Mucosa of descending colon (tissue), 3 donors: Measurements from ENCODE around the gene DDX51. TPM values are rescaled to one million over a fixed set of nuclear protein-coding genes. Genes with fewer than 3 reads are reported as not detected.

Experiments used
- ATAC-seq: fragments of 200-7000 bp; cut with Tn5 transposase; one replicate; pipeline ENCODE4 v1.9.1; 2020; ENCODE audit warnings: mild to moderate bottlenecking, moderate library complexity
- DNase-seq, 3 donors: peaks; one replicate each; pipeline ENCODE4 v3.0.0-alpha.2; 2020
- H3K36me3 ChIP-seq: fragments of 200-600 bp; one replicate; pipeline ENCODE4 v1.8.0; 2021; ENCODE audit warnings: low read depth, mild to moderate bottlenecking
- H3K4me1 ChIP-seq: fragments of 200-600 bp; one replicate; pipeline ENCODE4 v1.8.0; 2021; ENCODE audit warnings: low read depth, mild to moderate bottlenecking
- H3K4me3 ChIP-seq: fragments of 200-600 bp; one replicate; pipeline ENCODE4 v1.8.0; 2021; ENCODE audit warnings: mild to moderate bottlenecking
- H3K9me3 ChIP-seq: fragments of 200-600 bp; one replicate; pipeline ENCODE4 v1.8.0; 2021; ENCODE audit warnings: mild to moderate bottlenecking
- intact Hi-C, 2 donors: fragments of 100-400 bp; cut with DNase I in 1 of 2; cut with micrococcal nuclease in 1 of 2; formaldehyde crosslinking; loops; one replicate each; pipeline versions ENCODE4 v1.11.0 to v1.11.1; 2022; cut with DNase I, micrococcal nuclease
- total RNA-seq, 3 donors: library from RNA; stranded (reverse); fragmentation: NEBNext Ultra II Directional in 2 of 3; extraction: Animal tissue kit (Norgen Biotek cat#: 25700) in 2 of 3; gene quantifications; one replicate each; pipeline versions ENCODE4 v1.2.1 to v1.2.4, GENCODE V29; 2021 to 2023
- TF ChIP-seq, protein P1 (sequence below): fragments of 200-600 bp; IDR thresholded peaks from one replicate; pipeline ENCODE4 v1.8.0; 2022; ENCODE audit warnings: antibody characterized with exemption, mild to moderate bottlenecking
- donor health status: DM: no; HTN: no; CAD: no; lungs with moderate emphysema.
- donor health status: DM: no; HTN: no; CAD: no.
- donor health status: DM: no; HTN: yes; CAD: no.

The DDX51 gene
- total RNA-seq, 3 donors from 2014 or later = 14.2 to 18.7 (median 15.6) TPM

DNA sequence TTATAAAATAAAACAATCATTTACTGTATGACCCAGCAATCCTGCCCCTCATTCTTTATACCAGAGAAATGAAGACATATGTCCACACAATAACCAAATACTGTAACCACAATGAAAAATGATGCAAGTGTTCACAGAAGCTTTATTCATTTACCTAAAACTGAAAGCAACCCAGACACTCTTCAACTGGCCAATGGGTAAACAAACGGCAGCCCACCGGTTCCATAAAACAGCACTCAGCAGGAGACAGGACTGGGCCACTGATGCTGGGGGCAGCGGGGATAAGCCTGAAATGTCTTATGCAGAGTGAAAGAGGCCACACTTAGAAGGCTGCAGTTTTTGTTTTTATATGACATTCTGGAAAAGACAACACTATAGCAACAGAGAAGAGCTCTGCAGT, 15.1 kb downstream of the DDX51 start:
- peak in 1 of 3 donors; percentile 6 for DNase-seq
- H3K9me3 ChIP-seq = no peaks in the 10 kb centered on the region
- no peak for ATAC-seq
- no peaks in the 10 kb centered on the region for H3K4me1 ChIP-seq
- intact Hi-C loops = no loop called here
- H3K36me3 ChIP-seq = no peaks in the 10 kb centered on the region
- H3K4me3 ChIP-seq = no peak overlapping the region
- TF ChIP-seq, protein P1, sequence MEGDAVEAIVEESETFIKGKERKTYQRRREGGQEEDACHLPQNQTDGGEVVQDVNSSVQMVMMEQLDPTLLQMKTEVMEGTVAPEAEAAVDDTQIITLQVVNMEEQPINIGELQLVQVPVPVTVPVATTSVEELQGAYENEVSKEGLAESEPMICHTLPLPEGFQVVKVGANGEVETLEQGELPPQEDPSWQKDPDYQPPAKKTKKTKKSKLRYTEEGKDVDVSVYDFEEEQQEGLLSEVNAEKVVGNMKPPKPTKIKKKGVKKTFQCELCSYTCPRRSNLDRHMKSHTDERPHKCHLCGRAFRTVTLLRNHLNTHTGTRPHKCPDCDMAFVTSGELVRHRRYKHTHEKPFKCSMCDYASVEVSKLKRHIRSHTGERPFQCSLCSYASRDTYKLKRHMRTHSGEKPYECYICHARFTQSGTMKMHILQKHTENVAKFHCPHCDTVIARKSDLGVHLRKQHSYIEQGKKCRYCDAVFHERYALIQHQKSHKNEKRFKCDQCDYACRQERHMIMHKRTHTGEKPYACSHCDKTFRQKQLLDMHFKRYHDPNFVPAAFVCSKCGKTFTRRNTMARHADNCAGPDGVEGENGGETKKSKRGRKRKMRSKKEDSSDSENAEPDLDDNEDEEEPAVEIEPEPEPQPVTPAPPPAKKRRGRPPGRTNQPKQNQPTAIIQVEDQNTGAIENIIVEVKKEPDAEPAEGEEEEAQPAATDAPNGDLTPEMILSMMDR = no peak

DNA sequence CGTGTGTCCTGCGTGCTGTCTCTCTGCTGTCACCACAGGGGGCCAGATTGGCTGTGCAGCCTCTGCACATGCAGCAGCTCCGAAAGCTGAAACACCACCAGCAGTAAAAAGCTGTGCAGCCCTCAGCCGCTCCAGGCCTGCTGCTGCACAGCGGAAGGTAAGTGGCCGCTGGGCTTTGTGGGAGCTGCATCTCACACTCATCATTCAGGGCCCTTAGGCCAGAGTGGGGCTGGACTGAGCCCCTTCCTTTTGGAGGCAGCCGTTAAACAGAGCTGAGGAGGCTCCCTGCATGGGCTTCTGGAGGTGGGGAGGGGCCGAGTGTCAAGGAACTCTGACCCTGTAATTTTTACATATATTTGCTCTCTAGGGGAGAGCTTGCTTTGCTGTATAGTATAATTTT, 17.1 kb downstream of the DDX51 start:
- peak in 1 of 3 donors; percentile 10 for DNase-seq
- no peak for ATAC-seq

DNA sequence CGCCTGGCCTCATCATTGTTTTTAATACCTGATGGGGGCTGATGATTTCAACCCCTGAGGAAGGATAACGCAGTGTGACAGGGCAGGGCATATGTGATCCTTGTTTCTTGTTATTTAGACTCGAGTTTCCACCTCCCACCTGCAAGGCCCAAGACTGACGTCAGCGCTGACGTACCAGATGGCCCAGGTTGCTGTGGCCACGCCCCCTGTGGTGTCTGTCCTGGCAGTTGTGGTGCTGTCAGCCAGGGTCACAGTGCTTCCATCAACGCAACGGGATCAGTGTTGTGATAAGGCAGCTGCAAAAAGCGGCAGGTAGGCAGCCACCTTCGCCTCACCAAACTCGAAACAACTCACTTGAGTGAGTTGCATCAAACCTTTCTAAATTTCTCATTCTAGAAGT, 18.4 kb downstream of the DDX51 start:
- intact Hi-C loops = no loop called here
- no peak for ATAC-seq
- Histone ChIP-seq H3K36me3 (no peaks in the 10 kb centered on the region), H3K9me3 (no peaks in the 10 kb centered on the region), H3K4me1 (no peaks in the 10 kb centered on the region), H3K4me3 (no peak overlapping the region)
- TF ChIP-seq, protein P1 = no peak
- DNase-seq = no peak

More for the DNA sequence above, 17.1 kb downstream of the DDX51 start:
- Histone ChIP-seq H3K4me3 (no peak overlapping the region), H3K36me3 (no peaks in the 10 kb centered on the region), H3K9me3 (no peaks in the 10 kb centered on the region), H3K4me1 (no peaks in the 10 kb centered on the region)
- TF ChIP-seq, protein P1 = no peak
- intact Hi-C loops = no loop called here

DNA sequence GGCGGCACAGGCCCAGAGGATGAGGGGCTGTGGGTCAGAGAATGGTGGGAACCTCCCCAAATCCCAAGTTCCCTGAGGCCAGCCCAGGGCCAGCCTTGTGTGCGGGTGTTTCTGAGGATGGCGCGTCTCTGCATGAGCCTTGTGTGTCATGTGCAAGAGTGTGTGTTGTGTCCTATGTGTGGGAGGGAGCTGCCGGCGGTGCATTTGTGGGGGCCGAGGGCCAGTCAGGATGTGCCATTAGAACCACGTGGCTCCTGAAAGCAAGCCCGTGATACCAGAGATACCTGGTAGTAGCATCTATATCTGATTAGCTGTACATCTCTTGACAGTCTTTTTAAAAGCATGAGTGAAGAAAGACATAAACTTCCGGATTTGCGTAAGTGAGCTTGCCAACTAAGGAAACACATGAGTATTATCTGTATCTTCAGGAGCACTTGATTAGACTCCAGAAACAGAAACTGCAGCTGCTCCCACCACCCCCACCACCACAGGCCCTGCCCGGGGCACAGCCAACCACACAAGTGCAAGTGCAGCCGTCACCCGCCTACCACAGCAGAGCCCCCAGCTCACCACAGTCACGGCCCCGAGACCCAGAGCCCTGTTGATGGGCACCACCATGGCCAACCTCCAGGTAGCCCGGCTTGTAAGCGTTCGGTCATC, 19.2 kb downstream of the DDX51 start:
- H3K4me3 ChIP-seq = no peak overlapping the region
- H3K9me3 ChIP-seq = no peaks in the 10 kb centered on the region
- H3K36me3 ChIP-seq = no peaks in the 10 kb centered on the region
- intact Hi-C loops = no loop called here
- TF ChIP-seq, protein P1 = no peak
- no peaks in the 10 kb centered on the region for H3K4me1 ChIP-seq
- no peak for ATAC-seq
- DNase-seq = no peak

DNA sequence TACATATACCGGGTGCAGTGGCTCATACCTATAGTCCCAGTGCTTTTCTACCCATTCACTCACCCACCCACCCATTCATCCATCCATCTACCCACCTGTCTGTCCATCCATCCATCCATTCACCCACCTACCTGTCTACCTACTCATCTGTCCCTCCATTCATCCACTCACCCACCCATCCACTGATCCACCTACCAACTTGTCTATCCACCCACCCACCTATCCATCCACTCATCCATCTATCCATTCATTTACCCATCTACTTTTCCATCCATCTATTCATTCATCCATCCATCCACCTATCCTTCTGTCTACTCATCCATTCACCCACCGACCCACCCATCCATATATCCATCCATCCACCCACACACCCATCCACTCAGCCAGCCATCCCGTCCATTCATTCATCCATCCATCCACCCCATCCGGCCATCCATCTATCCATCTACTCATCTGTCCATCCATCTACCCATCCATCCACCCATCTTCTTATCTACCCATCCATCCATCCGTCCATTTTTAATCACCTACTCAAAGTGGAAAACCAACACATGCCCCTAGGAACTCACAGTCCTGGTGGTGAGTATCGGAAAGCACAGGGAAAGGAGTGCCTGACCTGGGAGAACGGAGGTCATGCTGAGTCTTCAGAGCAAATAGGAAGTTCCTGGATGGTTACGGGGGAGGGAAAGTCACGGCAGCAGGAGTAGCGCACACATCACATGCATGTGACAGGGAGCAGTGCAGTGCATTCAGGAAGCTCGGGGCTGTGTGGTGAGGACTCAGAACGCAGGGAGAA, 20.0 kb downstream of the DDX51 start:
- no peak for ATAC-seq
- intact Hi-C loops = no loop called here
- TF ChIP-seq, protein P1 = no peak
- Histone ChIP-seq H3K9me3 (no peaks in the 10 kb centered on the region), H3K4me1 (no peaks in the 10 kb centered on the region), H3K4me3 (no peak overlapping the region), H3K36me3 (no peaks in the 10 kb centered on the region)
- DNase-seq = peak in 1 of 3 donors; percentile 2
